Activated CD4-positive, alpha-beta T cell treated with anti-CD3 and anti-CD28 coated beads, Interleukin-2, amount 10 ng/mL, durations not matched to agents 7 days and 5 days (primary cell): ENCODE measurements around the gene TSG101. TPM values are rescaled to one million over a fixed set of nuclear protein-coding genes. Genes with fewer than 3 reads are reported as not detected.

ENCODE experiments used
- CTCF ChIA-PET: fragments of 350-600 bp; sonication (Branson Sonifier 250); formaldehyde crosslinking; loops from one replicate; lab custom pipeline; 2021; ENCODE audit warnings: antibody characterized with exemption; lab: Charles Lee
- POLR2A ChIA-PET: fragments of 350-600 bp; sonication (Branson Sonifier 250); formaldehyde crosslinking; loops from one replicate; lab custom pipeline; 2021; ENCODE audit warnings: antibody characterized with exemption; lab: Charles Lee
- DNase-seq: peaks from one replicate; pipeline ENCODE4 v3.0.0-alpha.2; 2020
- H3K27ac Mint-ChIP-seq: one replicate; pipeline ENCODE4 v1.8.0; 2021; ENCODE audit warnings: mild to moderate bottlenecking, moderate library complexity, mixed read lengths
- H3K27me3 Mint-ChIP-seq: one replicate; pipeline ENCODE4 v1.8.0; 2021; ENCODE audit warnings: mixed read lengths
- H3K36me3 Mint-ChIP-seq: one replicate; pipeline ENCODE4 v1.8.0; 2021; ENCODE audit warnings: low read depth, mixed read lengths
- H3K4me1 Mint-ChIP-seq: one replicate; pipeline ENCODE4 v1.8.0; 2021; ENCODE audit warnings: mixed read lengths
- H3K4me3 Mint-ChIP-seq: one replicate; pipeline ENCODE4 v1.8.0; 2021; ENCODE audit warnings: mild to moderate bottlenecking, moderate library complexity, mixed read lengths
- H3K9me3 Mint-ChIP-seq: one replicate; pipeline ENCODE4 v1.8.0; 2021; ENCODE audit warnings: mixed read lengths
- total RNA-seq, 2 experiments: library from RNA; stranded (reverse); gene quantifications; one replicate each; pipeline ENCODE4 v1.2.3, GENCODE V29; 2021

TSG101 gene
- total RNA-seq, 2 experiments from 2014 or later = 33.1 to 53.9 TPM

DNA sequence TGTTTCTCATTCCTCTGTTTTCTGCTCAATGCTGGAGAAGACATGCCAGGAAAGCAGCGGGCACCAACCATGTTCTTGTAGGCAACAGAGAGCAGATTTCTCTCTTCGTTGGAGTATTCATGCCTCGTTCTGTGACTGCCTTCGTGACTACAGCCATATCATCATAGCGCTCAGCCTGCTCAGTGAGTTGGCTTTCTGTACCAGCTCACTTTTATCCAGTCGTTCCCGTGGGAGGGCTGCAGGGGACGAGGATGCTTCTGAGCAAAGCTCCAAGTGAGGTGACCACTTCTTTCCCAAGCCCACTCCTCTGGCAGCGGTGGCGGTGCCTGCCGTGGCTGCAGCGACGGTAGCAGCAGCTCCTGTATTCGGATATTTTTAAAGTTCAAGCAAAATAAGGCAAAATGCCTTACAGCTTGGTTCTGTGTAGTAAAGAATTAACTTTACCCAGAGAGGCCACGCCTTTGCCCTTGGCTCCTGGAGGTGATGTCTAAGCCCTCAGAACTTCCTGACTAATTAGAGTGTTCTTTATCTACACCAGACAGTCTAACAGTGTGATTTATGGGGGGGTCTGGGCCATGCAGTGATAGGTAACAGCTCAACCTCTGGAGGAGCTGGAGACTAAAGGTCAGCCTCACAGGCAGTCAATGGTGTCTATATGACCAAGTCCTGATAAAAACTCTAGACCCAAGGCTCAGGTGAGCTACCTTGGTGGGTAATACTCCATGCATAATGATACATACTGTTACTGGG, 35.8 kb downstream of the TSG101 start:
- H3K27ac Mint-ChIP-seq = no peak overlapping the region
- H3K4me1 Mint-ChIP-seq = no peaks in the 10 kb centered on the region
- POLR2A ChIA-PET = no interaction called here
- no peaks in the 10 kb centered on the region for H3K27me3 Mint-ChIP-seq
- H3K4me3 Mint-ChIP-seq = no peak overlapping the region
- CTCF ChIA-PET = interaction anchor here (0.7 kb wide), 1 partner anchor 12 kb away, joined by 3 read pairs; no protein-coding TSS in a partner anchor
- peaks cover 30% of the 10 kb centered on the region for H3K36me3 Mint-ChIP-seq
- H3K9me3 Mint-ChIP-seq = no peaks in the 10 kb centered on the region
- no peak for DNase-seq

DNA sequence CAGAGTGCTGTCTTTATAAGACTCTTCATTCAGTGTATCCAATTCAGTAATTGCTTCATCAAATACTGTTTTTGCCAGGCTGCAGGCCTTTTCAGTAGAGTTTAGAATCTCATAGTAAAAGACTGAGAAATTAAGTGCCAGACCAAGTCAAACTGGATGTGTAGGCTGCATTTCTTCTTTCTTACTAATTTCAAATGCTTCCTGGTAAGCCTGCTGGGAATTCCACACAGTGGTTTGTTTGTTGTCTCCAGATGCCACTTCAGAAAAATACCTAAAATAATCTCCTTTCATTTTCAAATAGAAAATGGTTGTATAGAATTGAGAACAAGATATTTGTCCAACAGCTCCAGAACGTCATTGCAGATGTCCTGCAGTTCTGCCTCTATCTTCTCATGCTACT, 36.4 kb downstream of the TSG101 start:
- DNase-seq = no peak
- CTCF ChIA-PET = no interaction called here
- H3K27me3 Mint-ChIP-seq = no peaks in the 10 kb centered on the region
- POLR2A ChIA-PET = no interaction called here
- H3K36me3 Mint-ChIP-seq = peaks cover 28% of the 10 kb centered on the region
- no peak overlapping the region for H3K4me3 Mint-ChIP-seq
- H3K4me1 Mint-ChIP-seq = no peaks in the 10 kb centered on the region
- no peaks in the 10 kb centered on the region for H3K9me3 Mint-ChIP-seq
- no peak overlapping the region for H3K27ac Mint-ChIP-seq

DNA sequence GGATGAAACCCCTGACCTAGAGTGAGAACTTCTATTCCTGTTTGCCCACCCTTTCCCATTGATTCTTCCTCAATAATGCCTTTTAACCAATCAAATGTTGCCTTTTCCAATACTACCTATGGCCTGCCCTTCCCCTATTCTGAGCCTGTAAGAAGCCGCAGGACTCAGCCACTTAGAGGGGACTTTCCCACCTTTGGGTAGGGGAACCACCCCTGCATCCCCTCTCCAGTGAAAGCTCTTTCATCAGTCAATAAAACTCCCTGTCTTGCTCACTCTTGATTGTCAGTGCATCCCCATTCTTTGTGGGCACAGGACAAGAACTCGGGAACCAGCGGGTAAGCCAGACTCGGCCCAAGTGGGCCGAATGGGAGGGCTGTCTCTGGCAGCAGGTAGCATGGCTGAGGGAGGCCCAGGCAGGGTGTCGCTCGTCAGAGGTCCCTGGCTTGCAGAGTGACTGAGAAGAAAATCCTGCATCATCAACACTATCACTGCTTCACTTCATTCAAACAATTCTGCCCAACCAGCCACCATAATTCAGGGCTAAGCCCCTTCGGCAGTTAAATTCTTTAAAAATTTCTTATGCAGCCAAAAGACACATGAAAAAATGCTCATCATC, 40.7 kb downstream of the TSG101 start:
- ChIA-PET POLR2A (no interaction called here), CTCF (no interaction called here)
- Mint-ChIP-seq H3K36me3 (peaks cover 55% of the 10 kb centered on the region), H3K4me3 (no peak overlapping the region), H3K4me1 (no peaks in the 10 kb centered on the region), H3K9me3 (no peaks in the 10 kb centered on the region), H3K27me3 (no peaks in the 10 kb centered on the region), H3K27ac (no peak overlapping the region)
- DNase-seq = no peak

DNA sequence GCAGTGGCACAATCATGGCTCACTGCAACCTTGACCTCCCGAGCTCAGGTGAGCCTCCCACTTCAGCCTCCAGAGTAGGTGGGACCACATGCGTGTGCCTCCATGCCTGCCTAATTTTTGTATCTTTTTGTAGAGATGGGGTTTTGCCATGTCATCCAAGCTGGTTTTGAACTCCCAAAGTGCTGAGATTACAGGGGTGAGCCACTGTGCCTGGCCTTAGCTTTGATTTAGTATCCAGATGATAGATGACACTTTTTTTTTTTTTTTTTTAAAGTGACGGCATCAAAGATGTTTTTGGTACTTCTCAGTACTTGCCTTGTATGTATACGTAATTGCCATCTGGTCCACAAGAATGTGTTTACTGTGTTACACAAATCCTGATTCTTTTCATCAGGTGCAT, 47.7 kb downstream of the TSG101 start:
- Mint-ChIP-seq H3K4me1 (no peaks in the 10 kb centered on the region), H3K27ac (no peak overlapping the region), H3K36me3 (peaks cover 63% of the 10 kb centered on the region), H3K4me3 (no peak overlapping the region), H3K27me3 (no peaks in the 10 kb centered on the region), H3K9me3 (no peaks in the 10 kb centered on the region)
- ChIA-PET POLR2A (interaction anchor here (0.7 kb wide), 1 partner anchor 252 kb away, joined by 3 read pairs; no protein-coding TSS in a partner anchor), CTCF (interaction anchor here (0.6 to 2.1 kb wide), 4 partner anchors 11 to 216 kb away, joined by 3 to 7 read pairs (median 4); no protein-coding TSS in a partner anchor)
- no peak for DNase-seq

DNA sequence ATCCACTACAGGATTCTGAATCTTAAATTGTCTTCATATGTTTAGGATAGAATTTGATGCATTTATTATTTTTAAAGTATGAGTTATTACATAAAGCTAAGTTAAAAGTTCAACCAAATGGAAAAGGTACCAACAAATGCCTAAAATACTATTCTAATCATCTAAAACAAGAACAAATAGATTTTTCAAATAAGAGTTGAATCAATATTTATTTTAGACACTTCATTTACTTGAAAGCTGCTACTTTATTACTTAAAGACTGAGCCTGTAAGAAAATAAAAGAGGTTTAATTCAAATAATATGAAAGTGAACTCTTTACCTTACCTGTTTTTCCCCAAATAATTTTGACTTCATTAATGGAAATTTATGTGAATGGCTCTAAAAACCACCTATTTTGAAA, 54.2 kb downstream of the TSG101 start:
- Mint-ChIP-seq H3K9me3 (no peaks in the 10 kb centered on the region), H3K4me1 (no peaks in the 10 kb centered on the region), H3K4me3 (no peak overlapping the region), H3K27me3 (no peaks in the 10 kb centered on the region), H3K27ac (no peak overlapping the region), H3K36me3 (peaks cover 17% of the 10 kb centered on the region)
- DNase-seq = no peak
- CTCF ChIA-PET = interaction anchor here (0.5 to 0.6 kb wide), 2 partner anchors 108 to 157 kb away, joined by 3 to 6 read pairs; no protein-coding TSS in a partner anchor
- POLR2A ChIA-PET = no interaction called here

DNA sequence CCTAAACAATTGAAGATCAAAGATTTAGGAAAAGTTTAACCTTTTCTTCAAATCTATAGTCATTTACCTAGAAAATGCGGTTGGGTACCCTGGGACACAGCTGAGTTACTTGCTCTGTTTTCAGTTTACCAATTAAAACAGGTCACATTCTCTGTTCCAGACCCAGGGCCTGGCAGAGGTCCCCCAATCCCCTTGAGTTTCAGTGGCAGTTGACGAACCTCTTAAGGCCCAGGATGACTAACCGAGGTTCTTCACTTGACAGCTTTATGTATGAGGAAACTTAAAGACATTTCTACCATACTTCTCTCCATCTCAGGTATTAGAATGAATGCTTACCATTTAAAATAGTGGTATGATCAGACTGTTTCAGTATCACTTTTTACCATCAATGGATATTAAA, 54.7 kb downstream of the TSG101 start:
- H3K9me3 Mint-ChIP-seq = no peaks in the 10 kb centered on the region
- H3K27ac Mint-ChIP-seq = no peak overlapping the region
- H3K4me1 Mint-ChIP-seq = no peaks in the 10 kb centered on the region
- CTCF ChIA-PET = interaction anchor here (0.5 kb wide), 1 partner anchor 109 kb away, joined by 3 read pairs; no protein-coding TSS in a partner anchor
- peaks cover 14% of the 10 kb centered on the region for H3K36me3 Mint-ChIP-seq
- no peaks in the 10 kb centered on the region for H3K27me3 Mint-ChIP-seq
- no peak overlapping the region for H3K4me3 Mint-ChIP-seq
- DNase-seq = no peak
- POLR2A ChIA-PET = no interaction called here

DNA sequence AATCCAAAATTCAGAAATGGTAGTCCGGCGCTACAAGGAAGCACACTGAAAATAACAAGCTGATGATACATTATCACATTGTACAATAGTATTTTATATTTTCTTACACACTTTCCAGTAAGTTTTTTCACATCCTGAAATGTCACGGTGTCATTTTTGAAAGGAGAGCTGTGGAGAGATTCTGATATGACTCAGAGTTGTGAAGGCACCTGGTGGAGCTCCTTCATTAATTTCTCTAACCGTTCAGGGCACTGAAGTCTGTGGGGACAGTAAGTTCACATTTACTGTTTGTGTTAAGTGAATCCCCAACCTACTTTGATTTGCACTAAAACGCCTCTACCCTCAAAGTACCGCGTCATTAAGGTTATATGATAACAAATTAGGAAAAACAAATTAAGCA, 57.8 kb downstream of the TSG101 start:
- ChIA-PET CTCF (interaction anchor here (0.6 to 2.2 kb wide), 3 partner anchors 10 to 225 kb away, joined by 3 to 7 read pairs (median 4); no protein-coding TSS in a partner anchor), POLR2A (interaction anchor here (0.6 kb wide), 1 partner anchor 182 kb away, joined by 5 read pairs; no protein-coding TSS in a partner anchor)
- no peak overlapping the region for H3K27ac Mint-ChIP-seq
- H3K4me3 Mint-ChIP-seq = no peak overlapping the region
- no peaks in the 10 kb centered on the region for H3K27me3 Mint-ChIP-seq
- no peak for DNase-seq
- peaks cover 3% of the 10 kb centered on the region for H3K4me1 Mint-ChIP-seq
- no peaks in the 10 kb centered on the region for H3K9me3 Mint-ChIP-seq
- H3K36me3 Mint-ChIP-seq = peaks cover 8% of the 10 kb centered on the region

DNA sequence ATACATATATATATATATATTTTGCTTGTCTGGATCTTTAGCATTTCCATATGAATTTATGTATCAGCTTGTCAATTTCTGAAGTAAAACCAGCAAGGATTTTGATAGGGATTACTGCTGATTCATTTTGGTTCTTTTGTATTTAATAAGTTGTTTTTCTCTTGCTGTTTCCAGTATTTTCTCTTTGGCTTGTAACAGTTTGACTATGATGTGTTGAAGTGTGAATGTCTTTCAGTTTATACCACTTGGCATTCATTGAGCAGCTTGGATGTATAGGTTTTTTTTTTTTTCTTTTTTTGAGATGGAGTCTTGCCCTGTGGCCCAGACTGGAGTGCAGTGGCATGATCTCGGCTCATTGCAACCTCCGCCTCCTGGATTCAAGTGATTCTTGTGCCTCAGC, 58.7 kb downstream of the TSG101 start:
- Mint-ChIP-seq H3K27me3 (no peaks in the 10 kb centered on the region), H3K4me1 (peaks cover 3% of the 10 kb centered on the region), H3K36me3 (peaks cover 5% of the 10 kb centered on the region), H3K9me3 (no peaks in the 10 kb centered on the region), H3K4me3 (no peak overlapping the region), H3K27ac (no peak overlapping the region)
- ChIA-PET CTCF (interaction anchor here (2.2 kb wide), 1 partner anchor 11 kb away, joined by 7 read pairs; no protein-coding TSS in a partner anchor), POLR2A (no interaction called here)
- no peak for DNase-seq

DNA sequence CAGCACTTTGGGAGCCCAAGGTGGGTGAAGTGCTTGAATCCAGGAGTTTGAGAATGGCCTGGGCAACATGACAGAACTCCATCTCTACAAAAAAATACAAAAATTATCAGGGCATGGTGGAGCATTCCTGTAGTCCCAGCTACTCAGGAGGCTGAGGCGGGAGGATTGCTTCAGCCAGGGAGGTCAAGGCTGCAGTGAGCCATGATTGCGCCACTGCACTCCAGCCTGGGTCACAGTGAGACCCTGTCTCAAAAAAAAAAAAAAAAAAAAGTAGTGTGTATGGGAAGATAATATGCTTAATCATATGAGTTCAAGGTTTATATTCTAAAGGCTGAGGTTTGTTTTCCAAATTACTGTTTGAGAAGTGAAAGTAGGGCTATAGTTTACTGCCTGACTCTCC, 60.3 kb downstream of the TSG101 start:
- H3K9me3 Mint-ChIP-seq = no peaks in the 10 kb centered on the region

DNA sequence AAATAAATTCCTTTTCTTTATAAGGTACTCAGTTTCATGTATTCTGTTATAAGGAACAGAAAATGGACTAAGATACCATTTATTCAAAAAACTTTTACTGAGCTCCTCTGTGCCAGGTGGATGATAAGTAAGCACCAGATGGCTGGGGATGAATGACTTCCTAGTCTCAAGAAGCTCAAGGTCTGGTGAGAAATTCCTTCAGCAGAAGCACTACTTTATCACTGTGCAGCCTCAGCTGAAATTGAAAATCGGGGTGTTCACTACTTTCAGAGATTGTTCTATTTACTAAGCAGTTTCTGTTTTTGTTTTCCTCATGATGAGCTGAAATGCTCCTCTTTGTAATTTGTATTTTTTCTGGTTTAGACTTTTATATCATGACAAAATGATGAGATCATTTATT, 63.3 kb downstream of the TSG101 start:
- Mint-ChIP-seq H3K4me1 (peaks cover 3% of the 10 kb centered on the region), H3K36me3 (no peaks in the 10 kb centered on the region), H3K27ac (no peak overlapping the region), H3K27me3 (no peaks in the 10 kb centered on the region), H3K4me3 (no peak overlapping the region), H3K9me3 (no peaks in the 10 kb centered on the region)
- POLR2A ChIA-PET = no interaction called here
- DNase-seq = no peak
- CTCF ChIA-PET = no interaction called here

More for the DNA sequence above, 60.3 kb downstream of the TSG101 start:
- DNase-seq = no peak
- CTCF ChIA-PET = no interaction called here
- no peaks in the 10 kb centered on the region for H3K27me3 Mint-ChIP-seq
- H3K36me3 Mint-ChIP-seq = peaks cover 5% of the 10 kb centered on the region
- no peak overlapping the region for H3K27ac Mint-ChIP-seq
- H3K4me1 Mint-ChIP-seq = peaks cover 3% of the 10 kb centered on the region
- POLR2A ChIA-PET = no interaction called here
- H3K4me3 Mint-ChIP-seq = no peak overlapping the region

DNA sequence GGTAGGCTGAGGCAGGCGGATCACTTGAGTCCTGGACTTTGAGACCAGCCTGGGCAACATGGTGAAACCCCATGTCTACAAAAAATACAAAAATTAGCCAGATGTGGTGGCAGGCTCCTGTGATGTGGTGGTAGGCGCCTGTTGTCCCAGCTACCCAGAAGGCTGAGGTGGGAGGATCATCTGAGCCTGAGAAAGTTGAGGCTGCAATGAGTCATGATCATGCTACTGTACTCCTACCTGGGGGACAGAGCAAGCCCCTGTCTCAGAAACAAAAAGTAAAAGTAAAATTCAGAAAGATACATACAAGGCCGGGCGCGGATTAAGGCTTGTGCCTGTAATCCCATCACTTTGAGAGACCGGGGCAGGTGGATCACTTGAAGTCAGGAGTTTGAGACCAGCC, 64.8 kb downstream of the TSG101 start:
- CTCF ChIA-PET = no interaction called here
- H3K4me1 Mint-ChIP-seq = peaks cover 3% of the 10 kb centered on the region
- no peaks in the 10 kb centered on the region for H3K27me3 Mint-ChIP-seq
- no peaks in the 10 kb centered on the region for H3K9me3 Mint-ChIP-seq
- no peak overlapping the region for H3K4me3 Mint-ChIP-seq
- no peak for DNase-seq
- H3K27ac Mint-ChIP-seq = no peak overlapping the region
- no peaks in the 10 kb centered on the region for H3K36me3 Mint-ChIP-seq
- POLR2A ChIA-PET = no interaction called here

DNA sequence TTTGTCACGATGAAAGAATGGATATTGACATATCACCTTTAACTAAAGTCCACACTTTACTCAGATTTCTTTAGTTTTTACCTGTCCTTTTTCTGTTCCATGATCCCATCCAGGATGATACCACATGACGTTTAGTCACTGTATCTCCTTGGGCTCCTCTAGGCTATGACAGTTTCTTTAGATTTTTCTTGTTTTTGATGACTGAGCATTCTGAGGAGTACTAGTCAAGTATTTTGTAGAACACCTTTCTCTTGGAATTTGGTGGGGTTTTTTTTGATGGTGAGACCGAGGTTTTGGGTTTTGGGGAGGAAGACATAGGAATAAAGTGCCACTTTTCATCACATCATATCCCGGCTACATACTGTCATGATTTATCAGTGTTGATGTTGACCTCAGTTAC, 67.1 kb downstream of the TSG101 start:
- Mint-ChIP-seq H3K9me3 (no peaks in the 10 kb centered on the region), H3K36me3 (no peaks in the 10 kb centered on the region), H3K4me1 (peaks cover 5% of the 10 kb centered on the region), H3K4me3 (no peak overlapping the region), H3K27me3 (no peaks in the 10 kb centered on the region), H3K27ac (no peak overlapping the region)
- no peak for DNase-seq
- CTCF ChIA-PET = no interaction called here
- POLR2A ChIA-PET = no interaction called here

DNA sequence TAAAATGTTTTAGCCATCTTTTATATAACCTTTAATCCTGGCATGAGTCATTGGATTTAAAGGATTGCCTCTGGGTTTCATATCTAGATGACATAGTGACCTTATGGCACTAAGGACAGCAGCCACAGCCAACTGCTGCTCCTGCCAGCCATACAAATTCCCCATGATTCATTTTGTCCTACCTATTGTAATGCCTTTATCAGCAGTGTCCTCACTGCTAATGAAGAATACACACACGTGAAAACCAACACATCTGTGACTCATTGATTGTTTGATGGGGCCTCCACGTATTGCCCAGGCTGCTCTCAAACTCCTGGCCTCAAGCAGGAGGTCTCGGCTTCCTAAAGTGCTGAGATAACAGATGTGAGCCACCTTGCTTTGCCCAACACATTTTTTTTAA, 69.3 kb downstream of the TSG101 start:
- Mint-ChIP-seq H3K4me1 (peaks cover 7% of the 10 kb centered on the region), H3K36me3 (no peaks in the 10 kb centered on the region), H3K27ac (no peak overlapping the region), H3K9me3 (no peaks in the 10 kb centered on the region), H3K4me3 (no peak overlapping the region), H3K27me3 (no peaks in the 10 kb centered on the region)
- ChIA-PET CTCF (interaction anchor here (1.1 kb wide), 1 partner anchor 42 kb away, joined by 3 read pairs; no protein-coding TSS in a partner anchor), POLR2A (no interaction called here)
- DNase-seq = no peak
